Loucy (cell line): ENCODE measurements around the gene RPIA.

ENCODE experiments used
- H2AFZ ChIP-seq: fragments of 200-600 bp; sonication (generic); 2 replicates; pipeline ENCODE4 v1.6.0; 2016; ENCODE audit warnings: antibody characterized with exemption, mild to moderate bottlenecking, low read length, moderate library complexity
- H3F3A ChIP-seq: fragments of 200-600 bp; 2 replicates; pipeline ENCODE4 v1.6.0; 2016; ENCODE audit warnings: antibody characterized with exemption, low read depth, mild to moderate bottlenecking
- H3K27me3 ChIP-seq: fragments of 200-600 bp; sonication (generic); 2 replicates; pipeline ENCODE4 v1.6.1; 2014; ENCODE audit warnings: low read length, mild to moderate bottlenecking; ENCODE audit not compliant: insufficient read depth, poor library complexity, severe bottlenecking
- H3K36me3 ChIP-seq: fragments of 200-600 bp; sonication (generic); 2 replicates; pipeline ENCODE4 v1.6.1; 2016; ENCODE audit warnings: low read length; ENCODE audit not compliant: insufficient read depth
- H3K4me1 ChIP-seq: fragments of 200-600 bp; sonication (generic); 2 replicates; pipeline ENCODE4 v1.5.1; 2014; ENCODE audit warnings: low read length, mild to moderate bottlenecking; ENCODE audit not compliant: insufficient read depth, poor library complexity, severe bottlenecking
- H3K4me2 ChIP-seq: fragments of 200-600 bp; sonication (generic); 2 replicates; pipeline ENCODE4 v1.6.0; 2014; ENCODE audit warnings: antibody characterized with exemption, low read length, low read depth, mild to moderate bottlenecking; ENCODE audit not compliant: poor library complexity, severe bottlenecking
- H3K4me3 ChIP-seq: fragments of 200-600 bp; sonication (generic); 2 replicates; pipeline ENCODE4 v1.5.1; 2014; ENCODE audit warnings: low read length, mild to moderate bottlenecking, mixed read lengths; ENCODE audit not compliant: poor library complexity, severe bottlenecking
- H3K79me2 ChIP-seq: fragments of 200-600 bp; sonication (generic); 2 replicates; pipeline ENCODE4 v1.6.1; 2014; ENCODE audit warnings: low read length; ENCODE audit not compliant: insufficient read depth
- H3K9ac ChIP-seq: fragments of 200-600 bp; sonication (generic); 2 replicates; pipeline ENCODE4 v1.6.0; 2014; ENCODE audit warnings: mild to moderate bottlenecking, low read depth, low read length, moderate library complexity; ENCODE audit not compliant: poor library complexity, severe bottlenecking
- H3K9me2 ChIP-seq: fragments of 200-600 bp; sonication (generic); replicated peaks from 2 replicates; pipeline ENCODE4 v1.6.1; 2016; ENCODE audit warnings: low read depth, low read length, mixed read lengths
- H3K9me3 ChIP-seq: fragments of 200-600 bp; sonication (generic); 2 replicates; pipeline ENCODE4 v1.6.1; 2014; ENCODE audit warnings: mild to moderate bottlenecking, antibody characterized with exemption, low read length, low read depth; ENCODE audit not compliant: insufficient read depth
- H4K20me1 ChIP-seq: fragments of 200-600 bp; sonication (generic); 2 replicates; pipeline ENCODE4 v1.6.0; 2014; ENCODE audit warnings: antibody characterized with exemption, low read length, mild to moderate bottlenecking; ENCODE audit not compliant: insufficient read depth, poor library complexity, severe bottlenecking
- CTCF ChIP-seq: fragments of 200-600 bp; sonication (generic); conservative IDR thresholded peaks from 2 replicates; pipeline ENCODE4 v1.5.1; 2014; ENCODE audit warnings: mild to moderate bottlenecking, antibody characterized with exemption, low read length
- EZH2phosphoT487 ChIP-seq: fragments of 200-600 bp; IDR thresholded peaks from 2 replicates; pipeline ENCODE4 v1.6.1; 2018; ENCODE audit warnings: antibody characterized with exemption, mild to moderate bottlenecking, moderate library complexity, borderline replicate concordance

The RPIA gene

GRCh38 chr2:88747990-88748389 lies 56.5 kb downstream of the RPIA start:
- H3K9ac ChIP-seq = no peak overlapping the region
- H3K9me2 ChIP-seq = no peaks in the 10 kb centered on the region
- H3K36me3 ChIP-seq = peaks cover 95% of the 10 kb centered on the region
- H3F3A ChIP-seq = no peaks in the 10 kb centered on the region
- H3K4me3 ChIP-seq = no peak overlapping the region
- TF ChIP-seq CTCF = no peak
- no peak for TF ChIP-seq EZH2phosphoT487
- H4K20me1 ChIP-seq = no peaks in the 10 kb centered on the region
- H3K9me3 ChIP-seq = peaks cover 7% of the 10 kb centered on the region; the same call in 1 of the 2 replicates
- H3K79me2 ChIP-seq = no peaks in the 10 kb centered on the region
- no peaks in the 10 kb centered on the region for H3K4me1 ChIP-seq
- H3K27me3 ChIP-seq = no peaks in the 10 kb centered on the region
- H2AFZ ChIP-seq = no peak overlapping the region
- no peak overlapping the region for H3K4me2 ChIP-seq

GRCh38 chr2:88751768-88752167 lies 60.3 kb downstream of the RPIA start:
- peaks cover 68% of the 10 kb centered on the region for H3K36me3 ChIP-seq
- H3K27me3 ChIP-seq = no peaks in the 10 kb centered on the region
- H3F3A ChIP-seq = no peaks in the 10 kb centered on the region

GRCh38 chr2:88753833-88754584 lies 62.5 kb downstream of the RPIA start:
- H3K4me1 ChIP-seq = peaks cover 7% of the 10 kb centered on the region
- H3K4me2 ChIP-seq = no peak overlapping the region
- H3F3A ChIP-seq = no peaks in the 10 kb centered on the region
- no peak overlapping the region for H2AFZ ChIP-seq
- H3K4me3 ChIP-seq = no peak overlapping the region
- no peaks in the 10 kb centered on the region for H3K9me2 ChIP-seq
- H3K36me3 ChIP-seq = peaks cover 46% of the 10 kb centered on the region
- no peaks in the 10 kb centered on the region for H3K79me2 ChIP-seq
- no peak overlapping the region for H3K9ac ChIP-seq
- H4K20me1 ChIP-seq = no peaks in the 10 kb centered on the region
- H3K27me3 ChIP-seq = no peaks in the 10 kb centered on the region
- peaks cover 3% of the 10 kb centered on the region; the same call in 1 of the 2 replicates for H3K9me3 ChIP-seq
- no peak for TF ChIP-seq CTCF
- no peak for TF ChIP-seq EZH2phosphoT487

More at GRCh38 chr2:88751768-88752167, 60.3 kb downstream of the RPIA start:
- Histone ChIP-seq H3K4me2 (no peak overlapping the region), H4K20me1 (no peaks in the 10 kb centered on the region), H3K9ac (no peak overlapping the region), H3K4me3 (no peak overlapping the region), H2AFZ (no peak overlapping the region), H3K79me2 (no peaks in the 10 kb centered on the region), H3K9me3 (no peaks in the 10 kb centered on the region), H3K9me2 (no peaks in the 10 kb centered on the region), H3K4me1 (peaks cover 7% of the 10 kb centered on the region)
- TF ChIP-seq EZH2phosphoT487 (no peak), CTCF (no peak)
